Dendritic cell treated with granulocyte-macrophage colony-stimulating factor and Interleukin-4, amounts not matched to agents 40 ng/mL and 50 ng/mL, for 4 days (primary cell): ENCODE data around the gene RAP2B.
"Not testable (repeated sequence)": the region's sequence is repeated elsewhere in the genome, so short reads cannot be mapped to it uniquely, and the experiment has no call there.

Experiments used
- H3K27ac Mint-ChIP-seq: one replicate; pipeline ENCODE4 v1.8.0; 2022; ENCODE audit warnings: mild to moderate bottlenecking, mixed read lengths
- H3K27me3 Mint-ChIP-seq: one replicate; pipeline ENCODE4 v1.8.0; 2022; ENCODE audit warnings: mild to moderate bottlenecking, mixed read lengths
- H3K36me3 Mint-ChIP-seq: one replicate; pipeline ENCODE4 v1.8.0; 2022; ENCODE audit warnings: low read depth, mixed read lengths
- H3K4me1 Mint-ChIP-seq: one replicate; pipeline ENCODE4 v1.8.0; 2022; ENCODE audit warnings: low read depth, mixed read lengths
- H3K4me3 Mint-ChIP-seq: one replicate; pipeline ENCODE4 v1.8.0; 2022; ENCODE audit warnings: mild to moderate bottlenecking, moderate library complexity, mixed read lengths
- H3K9me3 Mint-ChIP-seq: one replicate; pipeline ENCODE4 v1.8.0; 2022; ENCODE audit warnings: mixed read lengths
- intact Hi-C: fragments of 100-400 bp; cut with micrococcal nuclease; formaldehyde crosslinking; loops from one replicate; pipeline ENCODE4 v1.15.0; 2022

The RAP2B gene

GRCh38 chr3:153193786-153194476, 31.9 kb downstream of the RAP2B start:
- H3K27ac Mint-ChIP-seq, H3K27me3 Mint-ChIP-seq, H3K36me3 Mint-ChIP-seq, H3K9me3 Mint-ChIP-seq, H3K4me1 Mint-ChIP-seq, H3K4me3 Mint-ChIP-seq, intact Hi-C loops: not testable (repeated sequence)

- Mint-ChIP-seq H3K4me1 (no peaks in the 10 kb centered on the region), H3K27me3 (no peaks in the 10 kb centered on the region), H3K4me3 (no peak overlapping the region), H3K36me3 (no peaks in the 10 kb centered on the region), H3K27ac (no peak overlapping the region), H3K9me3 (no peaks in the 10 kb centered on the region)
- intact Hi-C loops = no loop called here
These were observed 33.4 kb downstream of the RAP2B start for GRCh38 chr3:153195349-153195879.

- H3K36me3 Mint-ChIP-seq = peaks cover 5% of the 10 kb centered on the region
These were observed 47.6 kb downstream of the RAP2B start for GRCh38 chr3:153209596-153209995.

GRCh38 chr3:153210146-153210545, 48.1 kb downstream of the RAP2B start:
- Mint-ChIP-seq H3K27me3 (no peaks in the 10 kb centered on the region), H3K4me3 (no peak overlapping the region), H3K9me3 (no peaks in the 10 kb centered on the region), H3K36me3 (peaks cover 5% of the 10 kb centered on the region), H3K27ac (no peak overlapping the region), H3K4me1 (peaks cover 26% of the 10 kb centered on the region)
- intact Hi-C loops = loop anchor here (5.0 kb wide), 1 partner anchor 42 kb away; no protein-coding TSS in a partner anchor

More at GRCh38 chr3:153209596-153209995, 47.6 kb downstream of the RAP2B start:
- peak overlapping the region; percentile 33 for H3K27ac Mint-ChIP-seq
- peaks cover 26% of the 10 kb centered on the region for H3K4me1 Mint-ChIP-seq
- no peak overlapping the region for H3K4me3 Mint-ChIP-seq
- intact Hi-C loops = loop anchor here (5.0 kb wide), 1 partner anchor 42 kb away; no protein-coding TSS in a partner anchor
- H3K27me3 Mint-ChIP-seq = no peaks in the 10 kb centered on the region
- H3K9me3 Mint-ChIP-seq = no peaks in the 10 kb centered on the region

GRCh38 chr3:153210660-153211059, 48.6 kb downstream of the RAP2B start:
- no peaks in the 10 kb centered on the region for H3K27me3 Mint-ChIP-seq
- H3K36me3 Mint-ChIP-seq = peaks cover 5% of the 10 kb centered on the region
- peaks cover 26% of the 10 kb centered on the region for H3K4me1 Mint-ChIP-seq
- H3K9me3 Mint-ChIP-seq = no peaks in the 10 kb centered on the region
- H3K27ac Mint-ChIP-seq = no peak overlapping the region
- intact Hi-C loops = loop anchor here (5.0 kb wide), 1 partner anchor 42 kb away; no protein-coding TSS in a partner anchor
- H3K4me3 Mint-ChIP-seq = no peak overlapping the region

- Mint-ChIP-seq H3K4me1 (peaks cover 34% of the 10 kb centered on the region), H3K27ac (no peak overlapping the region)
These were observed 53.5 kb downstream of the RAP2B start for GRCh38 chr3:153215497-153215896.

GRCh38 chr3:153215966-153216365, 53.9 kb downstream of the RAP2B start:
- H3K27me3 Mint-ChIP-seq = no peaks in the 10 kb centered on the region
- no peak overlapping the region for H3K4me3 Mint-ChIP-seq
- no peaks in the 10 kb centered on the region for H3K9me3 Mint-ChIP-seq
- H3K4me1 Mint-ChIP-seq = peaks cover 34% of the 10 kb centered on the region
- H3K27ac Mint-ChIP-seq = no peak overlapping the region
- peaks cover 5% of the 10 kb centered on the region for H3K36me3 Mint-ChIP-seq
- intact Hi-C loops = no loop called here

More at GRCh38 chr3:153215497-153215896, 53.5 kb downstream of the RAP2B start:
- peaks cover 5% of the 10 kb centered on the region for H3K36me3 Mint-ChIP-seq
- no peaks in the 10 kb centered on the region for H3K27me3 Mint-ChIP-seq
- H3K9me3 Mint-ChIP-seq = no peaks in the 10 kb centered on the region
- intact Hi-C loops = no loop called here
- H3K4me3 Mint-ChIP-seq = no peak overlapping the region

GRCh38 chr3:153216928-153217327, 54.9 kb downstream of the RAP2B start:
- H3K4me1 Mint-ChIP-seq = peaks cover 38% of the 10 kb centered on the region
- no peak overlapping the region for H3K4me3 Mint-ChIP-seq
- H3K9me3 Mint-ChIP-seq = no peaks in the 10 kb centered on the region

GRCh38 chr3:153219146-153219545, 57.1 kb downstream of the RAP2B start:
- peaks cover 44% of the 10 kb centered on the region for H3K4me1 Mint-ChIP-seq
- H3K9me3 Mint-ChIP-seq = no peaks in the 10 kb centered on the region
- no peaks in the 10 kb centered on the region for H3K27me3 Mint-ChIP-seq
- no peaks in the 10 kb centered on the region for H3K36me3 Mint-ChIP-seq
- no peak overlapping the region for H3K4me3 Mint-ChIP-seq
- H3K27ac Mint-ChIP-seq = peak overlapping the region; percentile 88
- intact Hi-C loops = no loop called here

More at GRCh38 chr3:153216928-153217327, 54.9 kb downstream of the RAP2B start:
- intact Hi-C loops = no loop called here
- Mint-ChIP-seq H3K36me3 (peaks cover 3% of the 10 kb centered on the region), H3K27me3 (no peaks in the 10 kb centered on the region), H3K27ac (no peak overlapping the region)
